ENCODE results near the gene ARHGAP21.

- no peak for TF ChIP-seq CTCF (IDR thresholded peaks at IDR 0.05)
- no peak for TF ChIP-seq POLR2A (IDR thresholded peaks at IDR 0.05)
These were observed 167.4 kb downstream of the ARHGAP21 start for GRCh38 chr10:24556126-24556749.
